GM06990 (cell line): Measurements from ENCODE around the gene CTNNA2.

Experiments
- DNase-seq: peaks from one replicate; pipeline ENCODE4 v3.0.0-alpha.2; 2011; ENCODE audit not compliant: insufficient read length; ENCODE audit errors: extremely low read depth
- H3K27me3 ChIP-seq: replicated peaks from 2 replicates; pipeline ENCODE4 v1.6.0; 2011; ENCODE audit warnings: low read length; ENCODE audit not compliant: control insufficient read depth, insufficient read depth
- H3K36me3 ChIP-seq: 2 replicates; pipeline ENCODE4 v1.5.1; 2011; ENCODE audit warnings: low read length; ENCODE audit not compliant: control insufficient read depth, insufficient read depth
- H3K4me3 ChIP-seq: replicated peaks from 2 replicates; pipeline ENCODE4 v1.5.1; 2011; ENCODE audit warnings: low read depth, mild to moderate bottlenecking, control low read depth, low read length
- TF ChIP-seq, protein P1 (sequence below): IDR thresholded peaks from 2 replicates; pipeline ENCODE4 v1.5.1; 2011; ENCODE audit warnings: low read length, control low read depth, mild to moderate bottlenecking, inconsistent platforms; ENCODE audit not compliant: insufficient read depth, poor library complexity, severe bottlenecking

Gene CTNNA2

DNA sequence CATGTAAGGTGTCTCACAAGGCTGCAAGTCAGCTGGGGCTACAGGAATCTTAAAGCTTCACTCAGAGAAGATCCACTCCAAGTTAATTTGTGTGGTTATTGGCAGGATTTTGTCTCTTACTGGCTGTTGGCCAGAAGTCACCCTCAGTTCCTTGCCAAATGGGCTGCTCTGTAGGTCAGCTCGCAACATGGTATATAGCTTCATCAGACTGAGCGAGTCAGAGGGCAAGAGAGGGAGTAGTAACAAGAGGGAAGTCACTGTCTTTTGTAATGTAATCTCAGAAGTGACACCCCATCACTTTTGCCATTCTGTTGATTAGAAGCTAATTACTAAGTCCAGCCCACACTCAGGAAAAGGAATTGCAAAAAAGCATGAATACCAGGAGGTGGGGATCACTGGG lies 672.2 kb downstream of the CTNNA2 start:
- DNase-seq = no peak
- H3K36me3 ChIP-seq = no peaks in the 10 kb centered on the region
- TF ChIP-seq, protein P1, sequence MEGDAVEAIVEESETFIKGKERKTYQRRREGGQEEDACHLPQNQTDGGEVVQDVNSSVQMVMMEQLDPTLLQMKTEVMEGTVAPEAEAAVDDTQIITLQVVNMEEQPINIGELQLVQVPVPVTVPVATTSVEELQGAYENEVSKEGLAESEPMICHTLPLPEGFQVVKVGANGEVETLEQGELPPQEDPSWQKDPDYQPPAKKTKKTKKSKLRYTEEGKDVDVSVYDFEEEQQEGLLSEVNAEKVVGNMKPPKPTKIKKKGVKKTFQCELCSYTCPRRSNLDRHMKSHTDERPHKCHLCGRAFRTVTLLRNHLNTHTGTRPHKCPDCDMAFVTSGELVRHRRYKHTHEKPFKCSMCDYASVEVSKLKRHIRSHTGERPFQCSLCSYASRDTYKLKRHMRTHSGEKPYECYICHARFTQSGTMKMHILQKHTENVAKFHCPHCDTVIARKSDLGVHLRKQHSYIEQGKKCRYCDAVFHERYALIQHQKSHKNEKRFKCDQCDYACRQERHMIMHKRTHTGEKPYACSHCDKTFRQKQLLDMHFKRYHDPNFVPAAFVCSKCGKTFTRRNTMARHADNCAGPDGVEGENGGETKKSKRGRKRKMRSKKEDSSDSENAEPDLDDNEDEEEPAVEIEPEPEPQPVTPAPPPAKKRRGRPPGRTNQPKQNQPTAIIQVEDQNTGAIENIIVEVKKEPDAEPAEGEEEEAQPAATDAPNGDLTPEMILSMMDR = no peak
- H3K27me3 ChIP-seq = no peaks in the 10 kb centered on the region
- H3K4me3 ChIP-seq = no peak overlapping the region

DNA sequence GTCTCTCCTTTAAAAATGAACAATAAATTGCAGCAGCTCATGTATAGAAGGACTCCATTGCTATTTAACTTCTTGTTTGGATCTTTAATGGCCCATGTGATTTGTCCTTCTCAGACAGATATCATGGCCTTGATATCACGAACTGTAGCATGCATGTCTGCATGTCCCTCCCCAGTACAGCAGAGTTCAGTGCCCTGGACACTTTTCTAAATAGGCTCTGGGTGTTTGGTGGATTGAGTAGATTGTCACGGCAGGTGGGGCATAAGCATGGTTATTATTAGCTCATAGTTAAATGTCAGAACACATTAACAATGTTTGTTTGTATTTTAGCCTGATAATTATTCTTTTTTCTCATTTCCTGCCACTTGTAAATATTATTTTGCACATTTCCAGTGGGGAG lies 673.4 kb downstream of the CTNNA2 start:
- TF ChIP-seq, protein P1 = no peak
- Histone ChIP-seq H3K36me3 (no peaks in the 10 kb centered on the region), H3K4me3 (no peak overlapping the region), H3K27me3 (no peaks in the 10 kb centered on the region)
- DNase-seq = no peak

DNA sequence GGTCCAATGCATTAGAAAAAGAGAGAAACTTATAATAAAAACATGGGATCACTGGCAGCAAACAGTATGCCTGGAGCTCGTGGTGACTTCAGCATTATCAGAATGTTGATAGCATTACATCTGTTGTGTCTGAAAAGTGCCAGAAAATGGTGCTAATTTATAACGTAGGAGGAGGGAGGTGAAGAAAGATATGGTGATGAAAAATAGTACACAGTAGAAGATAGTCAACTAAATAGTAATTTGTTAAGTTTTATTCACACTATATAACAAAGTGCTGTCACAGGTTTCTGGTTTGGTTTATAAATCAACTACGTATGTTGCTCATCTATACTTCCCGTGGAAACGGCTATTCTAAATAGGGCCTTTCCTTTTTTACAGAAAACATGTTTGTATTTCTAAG lies 674.3 kb downstream of the CTNNA2 start:
- no peaks in the 10 kb centered on the region for H3K27me3 ChIP-seq
- TF ChIP-seq, protein P1 = no peak
- DNase-seq = no peak
- H3K4me3 ChIP-seq = no peak overlapping the region
- H3K36me3 ChIP-seq = no peaks in the 10 kb centered on the region

DNA sequence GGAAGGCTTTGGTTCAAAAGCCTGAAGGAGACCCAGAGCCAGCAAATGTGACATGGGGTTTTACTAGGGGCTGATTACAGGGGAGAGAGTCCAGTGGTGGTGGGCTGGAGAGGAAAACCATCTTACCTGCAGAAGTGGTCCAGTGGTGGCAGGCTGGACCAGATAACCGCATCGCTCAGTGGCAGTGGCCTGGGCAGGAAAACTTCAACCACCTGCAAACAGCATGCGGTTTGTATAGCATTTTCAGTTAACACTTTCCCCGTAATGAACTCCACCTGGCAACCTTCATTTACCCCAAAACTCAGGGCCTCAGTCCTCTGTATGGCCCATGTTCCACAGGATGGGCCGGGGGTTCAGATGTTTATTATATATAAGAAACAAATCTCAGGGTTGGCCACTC lies 677.3 kb downstream of the CTNNA2 start:
- H3K36me3 ChIP-seq = no peaks in the 10 kb centered on the region
- no peak for DNase-seq
- H3K27me3 ChIP-seq = no peaks in the 10 kb centered on the region
- TF ChIP-seq, protein P1 = no peak
- H3K4me3 ChIP-seq = no peak overlapping the region

DNA sequence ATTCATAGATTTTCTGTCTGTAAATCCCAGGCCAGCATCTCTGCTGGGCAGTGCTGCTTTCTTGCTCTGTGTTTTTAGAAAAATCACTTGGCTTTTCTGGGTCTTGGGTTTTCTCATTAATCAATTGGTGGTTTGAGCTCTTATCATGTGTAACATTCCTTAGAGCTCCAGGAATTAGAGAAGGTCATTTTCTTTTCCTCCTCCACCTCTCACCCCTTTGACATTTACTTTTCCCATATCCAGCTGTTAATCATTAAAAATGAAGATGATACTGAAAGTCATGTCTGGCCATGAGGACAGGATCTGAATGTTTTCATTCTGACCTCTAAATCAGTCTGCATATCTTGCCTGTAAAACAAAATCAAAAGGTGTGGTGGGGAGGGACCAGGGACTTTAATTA lies 680.7 kb downstream of the CTNNA2 start:
- TF ChIP-seq, protein P1 = no peak

DNA sequence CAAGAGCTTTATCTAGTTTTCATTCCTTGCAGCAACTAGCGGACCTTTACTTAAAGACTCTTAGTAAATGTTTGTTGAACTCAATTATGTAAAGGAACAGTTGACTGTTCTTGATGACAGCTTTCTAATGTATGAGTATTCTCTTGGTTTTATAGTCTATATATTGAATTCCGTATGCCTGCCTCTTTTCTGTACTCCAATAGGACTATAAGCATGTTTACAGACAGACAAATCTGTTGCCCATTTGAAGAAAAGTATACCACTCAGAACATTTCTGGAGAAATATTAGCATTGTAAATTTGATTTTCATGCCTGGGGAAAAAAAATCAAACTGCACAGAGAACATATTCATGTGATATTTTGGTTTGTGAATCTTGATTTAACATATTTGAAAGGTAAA lies 682.2 kb downstream of the CTNNA2 start:
- TF ChIP-seq, protein P1 = no peak
- Histone ChIP-seq H3K27me3 (no peaks in the 10 kb centered on the region), H3K36me3 (no peaks in the 10 kb centered on the region), H3K4me3 (no peak overlapping the region)
- DNase-seq = no peak

More for the DNA sequence above, 680.7 kb downstream of the CTNNA2 start:
- no peak overlapping the region for H3K4me3 ChIP-seq
- H3K36me3 ChIP-seq = no peaks in the 10 kb centered on the region
- DNase-seq = no peak
- no peaks in the 10 kb centered on the region for H3K27me3 ChIP-seq
